ENCODE measurements around the gene CYP27C1. TPM values are rescaled to one million over a fixed set of nuclear protein-coding genes. Genes with fewer than 3 reads are reported as not detected.

Gene CYP27C1
- total RNA-seq, 4 donors from 2014 or later = 2.4 to 3.5 (median 2.7) TPM

GRCh38 chr2:127137741-127138140 is 82.4 kb downstream of the CYP27C1 start:
- WGBS, 2 donors = 96 to 97% methylated on average over 15 of the region's 15 CpGs
- TF ChIP-seq CTCF (IDR thresholded peaks at IDR 0.05) (no peak), POLR2A (IDR thresholded peaks at IDR 0.05) (no peak)
- DNase-seq (ENCODE audit: low spot score in 2 of 2) = no peak
- intact Hi-C loops (cut with DNase I; ENCODE audit: low total_unique reads) = no loop called here
- no peak overlapping the region for H3K4me3 ChIP-seq (ENCODE audit: low read depth, poor library complexity, severe bottlenecking)

- TF ChIP-seq POLR2A (IDR thresholded peaks at IDR 0.05) (no peak), CTCF (IDR thresholded peaks at IDR 0.05) (no peak)
- no peak overlapping the region for H3K4me3 ChIP-seq (ENCODE audit: low read depth, poor library complexity, severe bottlenecking)
- intact Hi-C loops (cut with DNase I; ENCODE audit: low total_unique reads) = no loop called here
- 87 to 88% methylated on average over 8 to 12 of the region's 12 CpGs for WGBS, 2 donors
- no peak for DNase-seq (ENCODE audit: low spot score in 2 of 2)
Measured at GRCh38 chr2:127137225-127137624, 82.9 kb downstream of the CYP27C1 start.

GRCh38 chr2:127134833-127135830 is 85.0 kb downstream of the CYP27C1 start:
- TF ChIP-seq CTCF (IDR thresholded peaks at IDR 0.05) = no peak
- no peak for TF ChIP-seq POLR2A (IDR thresholded peaks at IDR 0.05)
- DNase-seq (ENCODE audit: low spot score in 2 of 2) = no peak
- H3K4me3 ChIP-seq (ENCODE audit: low read depth, poor library complexity, severe bottlenecking) = no peak overlapping the region
- whole genome bisulfite sequencing, 2 donors = 70 to 81% methylated on average over 15 of the region's 15 CpGs
- intact Hi-C loops (cut with DNase I; ENCODE audit: low total_unique reads) = no loop called here

GRCh38 chr2:127134235-127134634 is 85.9 kb downstream of the CYP27C1 start:
- 70 to 74% methylated on average over 4 of the region's 4 CpGs for WGBS, 2 donors

More at GRCh38 chr2:127134235-127134634, 85.9 kb downstream of the CYP27C1 start:
- DNase-seq (ENCODE audit: low spot score in 2 of 2) = no peak
- H3K4me3 ChIP-seq (ENCODE audit: low read depth, poor library complexity, severe bottlenecking) = no peak overlapping the region
- intact Hi-C loops (cut with DNase I; ENCODE audit: low total_unique reads) = no loop called here
- TF ChIP-seq POLR2A (IDR thresholded peaks at IDR 0.05) (no peak), CTCF (IDR thresholded peaks at IDR 0.05) (no peak)

Other genes with a start within 250 kb of the CYP27C1 start
- 10 to 100 TPM in 2 of 4 donors, 1 to 10 TPM in 2; 8.4 to 18.2 (median 9.8) TPM for gene BIN1, start 113.1 kb downstream of the CYP27C1 start, total RNA-seq
- 10 to 100 TPM; 23.7 to 47.5 (median 32.1) TPM for gene ERCC3, start 73.8 kb upstream of the CYP27C1 start, total RNA-seq
- 10 to 100 TPM; 58.9 to 68.5 (median 63.0) TPM for gene MAP3K2, start 167.7 kb upstream of the CYP27C1 start, total RNA-seq
- gene PROC, start 198.1 kb upstream of the CYP27C1 start, total RNA-seq = not detected

Data from lower leg skin (tissue), 4 donors.